Tibial nerve (tissue), 4 donors: Measurements from ENCODE around the gene AKNA. TPM values are rescaled to one million over a fixed set of nuclear protein-coding genes. Genes with fewer than 3 reads are reported as not detected.

ENCODE experiments used
- DNase-seq, 2 donors: peaks; one replicate each; pipeline ENCODE4 v3.0.0-alpha.2; 2019; ENCODE audit warnings: low spot score in 2 of 2
- H3K27ac ChIP-seq, 4 donors: fragments of 200-600 bp; sonication (generic) in 3 of 4; one replicate each; pipeline ENCODE4 v1.5.1; 2017 to 2019; ENCODE audit warnings: mild to moderate bottlenecking in 1 of 4
- H3K27me3 ChIP-seq, 2 donors: fragments of 200-600 bp; sonication (generic) in 1 of 2; one replicate each; pipeline versions ENCODE4 v1.5.1 to v1.6.0; 2017 to 2019
- H3K36me3 ChIP-seq, 3 donors: fragments of 200-600 bp; sonication (generic); one replicate each; pipeline ENCODE4 v1.5.1; 2018 to 2019
- H3K4me1 ChIP-seq, 4 donors: fragments of 200-600 bp; sonication (generic) in 3 of 4; one replicate each; pipeline ENCODE4 v1.5.1; 2017 to 2019
- H3K4me3 ChIP-seq, 4 donors: fragments of 200-600 bp; sonication (generic) in 3 of 4; one replicate each; pipeline ENCODE4 v1.5.1; 2017 to 2019; ENCODE audit warnings: mild to moderate bottlenecking in 1 of 4, moderate library complexity in 1 of 4
- H3K9me3 ChIP-seq, 4 donors: fragments of 200-600 bp; sonication (generic) in 3 of 4; one replicate each; pipeline ENCODE4 v1.5.1; 2017 to 2019
- CTCF ChIP-seq, 5 experiments: fragments of 200-600 bp in 3 of 5; fragments of 450-650 bp in 2 of 5; sonication (generic) in 3 of 5; IDR thresholded peaks; one replicate each; pipeline ENCODE4 v1.5.1; 2016 to 2019; ENCODE audit warnings: antibody characterized with exemption in 5 of 5, mild to moderate bottlenecking in 3 of 5, moderate library complexity in 2 of 5
- EP300 ChIP-seq, 2 donors: sonication (generic); formaldehyde crosslinking; IDR thresholded peaks; one replicate each; pipeline ENCODE4 v1.6.1; 2017; ENCODE audit warnings: antibody characterized with exemption in 2 of 2, mild to moderate bottlenecking in 1 of 2
- POLR2A ChIP-seq, 2 donors: fragments of 450-650 bp; IDR thresholded peaks; one replicate each; pipeline ENCODE4 v1.6.1; 2017; ENCODE audit warnings: antibody characterized with exemption in 2 of 2, mild to moderate bottlenecking in 2 of 2, moderate library complexity in 2 of 2
- WGBS, 2 donors: methylation state at CpG; one replicate each; pipeline ENCODE4 v1.1.5; 2018; 5-methylcytosine and 5-hydroxymethylcytosine counted together
- total RNA-seq, 4 donors: library from RNA; depleted of rRNA; stranded (reverse); fragments of >200 nt; gene quantifications; one replicate each; pipeline ENCODE4 v1.1.0, GENCODE V29; 2016

The AKNA gene
- total RNA-seq, 4 donors from 2014 or later: 23.6 to 42.2 (median 36.6) TPM

- H3K9me3 ChIP-seq: no peaks in the 10 kb centered on the region
- 85 to 86% methylated on average over 12 of the region's 12 CpGs for WGBS, 2 donors
Observed at GRCh38 chr9:114424126-114424525, 36.3 kb upstream of the AKNA start.

GRCh38 chr9:114423181-114423580 lies 35.4 kb upstream of the AKNA start:
- Histone ChIP-seq H3K27me3 (no peaks in the 10 kb centered on the region), H3K4me1 (no peaks in the 10 kb centered on the region), H3K36me3 (no peaks in the 10 kb centered on the region), H3K9me3 (no peaks in the 10 kb centered on the region), H3K27ac (no peak overlapping the region), H3K4me3 (no peak overlapping the region)
- no peak for DNase-seq
- no peak for TF ChIP-seq POLR2A (IDR thresholded peaks at IDR 0.05)
- no peak for TF ChIP-seq EP300 (IDR thresholded peaks at IDR 0.05)
- no peak for TF ChIP-seq CTCF (IDR thresholded peaks at IDR 0.05)
- 92 to 95% methylated on average over 13 to 14 of the region's 14 CpGs for WGBS, 2 donors

More at GRCh38 chr9:114424126-114424525, 36.3 kb upstream of the AKNA start:
- DNase-seq: no peak
- H3K27me3 ChIP-seq: no peaks in the 10 kb centered on the region
- H3K27ac ChIP-seq: no peak overlapping the region
- no peak overlapping the region for H3K4me3 ChIP-seq
- TF ChIP-seq EP300 (IDR thresholded peaks at IDR 0.05) (no peak), CTCF (IDR thresholded peaks at IDR 0.05) (no peak), POLR2A (IDR thresholded peaks at IDR 0.05) (no peak)
- H3K4me1 ChIP-seq: no peaks in the 10 kb centered on the region
- no peaks in the 10 kb centered on the region for H3K36me3 ChIP-seq

GRCh38 chr9:114421147-114421546 lies 33.4 kb upstream of the AKNA start:
- no peaks in the 10 kb centered on the region for H3K36me3 ChIP-seq
- no peak overlapping the region for H3K4me3 ChIP-seq
- no peaks in the 10 kb centered on the region for H3K4me1 ChIP-seq
- WGBS, 2 donors: 94 to 100% methylated on average over 1 to 2 of the region's 2 CpGs
- H3K27me3 ChIP-seq: no peaks in the 10 kb centered on the region
- no peak overlapping the region for H3K27ac ChIP-seq
- no peak for TF ChIP-seq CTCF (IDR thresholded peaks at IDR 0.05)
- no peak for TF ChIP-seq EP300 (IDR thresholded peaks at IDR 0.05)
- TF ChIP-seq POLR2A (IDR thresholded peaks at IDR 0.05): no peak
- DNase-seq: no peak
- no peaks in the 10 kb centered on the region for H3K9me3 ChIP-seq

- no peak for DNase-seq
- WGBS, 2 donors: 91 to 94% methylated on average over 8 of the region's 8 CpGs
- no peak for TF ChIP-seq EP300 (IDR thresholded peaks at IDR 0.05)
- TF ChIP-seq CTCF (IDR thresholded peaks at IDR 0.05): no peak
- TF ChIP-seq POLR2A (IDR thresholded peaks at IDR 0.05): no peak
- H3K4me1 ChIP-seq: peaks cover 0 to under 1% (median 0%) of the 10 kb centered on the region in 4 donors
- H3K27me3 ChIP-seq: no peaks in the 10 kb centered on the region
- no peaks in the 10 kb centered on the region for H3K9me3 ChIP-seq
- H3K27ac ChIP-seq: no peak overlapping the region
- no peak overlapping the region for H3K4me3 ChIP-seq
- no peaks in the 10 kb centered on the region for H3K36me3 ChIP-seq
Observed at GRCh38 chr9:114419796-114420195, 32.0 kb upstream of the AKNA start.

GRCh38 chr9:114418053-114418452 lies 30.3 kb upstream of the AKNA start:
- no peaks in the 10 kb centered on the region for H3K36me3 ChIP-seq
- H3K4me1 ChIP-seq: peaks cover 0 to 15% (median 0%) of the 10 kb centered on the region in 4 donors
- 87 to 89% methylated on average over 5 to 6 of the region's 6 CpGs for WGBS, 2 donors
- H3K9me3 ChIP-seq: no peaks in the 10 kb centered on the region
- H3K27ac ChIP-seq: no peak overlapping the region
- H3K4me3 ChIP-seq: no peak overlapping the region
- DNase-seq: no peak
- no peaks in the 10 kb centered on the region for H3K27me3 ChIP-seq
- no peak for TF ChIP-seq POLR2A (IDR thresholded peaks at IDR 0.05)
- TF ChIP-seq CTCF (IDR thresholded peaks at IDR 0.05): no peak
- no peak for TF ChIP-seq EP300 (IDR thresholded peaks at IDR 0.05)
